Activated T-cell treated with anti-CD3 and anti-CD28 coated beads, Interleukin-2, amount 50 U/mL, for 4 hours (primary cell): ENCODE data around the gene TRAP1. TPM values are rescaled to one million over a fixed set of nuclear protein-coding genes. Genes with fewer than 3 reads are reported as not detected.

Experiments
- ATAC-seq, 2 donors: fragments of 200-7000 bp; cut with Tn5 transposase; one replicate each; pipeline ENCODE4 v1.10.0; 2021
- DNase-seq: peaks from one replicate; pipeline ENCODE4 v3.0.0-alpha.2; 2020
- H3K27me3 Mint-ChIP-seq: one replicate; pipeline ENCODE4 v1.8.0; 2021; ENCODE audit warnings: low read depth, mixed read lengths
- H3K36me3 Mint-ChIP-seq: one replicate; pipeline ENCODE4 v1.8.0; 2022; ENCODE audit warnings: mixed read lengths; ENCODE audit not compliant: insufficient read depth
- H3K4me1 Mint-ChIP-seq: one replicate; pipeline ENCODE4 v1.8.0; 2021; ENCODE audit warnings: low read depth, mixed read lengths
- H3K4me3 Mint-ChIP-seq: one replicate; pipeline ENCODE4 v1.8.0; 2021; ENCODE audit warnings: mild to moderate bottlenecking, moderate library complexity, mixed read lengths
- H3K9me3 Mint-ChIP-seq: one replicate; pipeline ENCODE4 v1.8.0; 2021; ENCODE audit warnings: mixed read lengths
- total RNA-seq, 3 donors: library from RNA; stranded (reverse); gene quantifications; one replicate each; pipeline ENCODE4 v1.2.1, GENCODE V29; 2021

Gene TRAP1
- total RNA-seq, 3 donors from 2014 or later, result 429 to 526 (median 435) TPM

DNA sequence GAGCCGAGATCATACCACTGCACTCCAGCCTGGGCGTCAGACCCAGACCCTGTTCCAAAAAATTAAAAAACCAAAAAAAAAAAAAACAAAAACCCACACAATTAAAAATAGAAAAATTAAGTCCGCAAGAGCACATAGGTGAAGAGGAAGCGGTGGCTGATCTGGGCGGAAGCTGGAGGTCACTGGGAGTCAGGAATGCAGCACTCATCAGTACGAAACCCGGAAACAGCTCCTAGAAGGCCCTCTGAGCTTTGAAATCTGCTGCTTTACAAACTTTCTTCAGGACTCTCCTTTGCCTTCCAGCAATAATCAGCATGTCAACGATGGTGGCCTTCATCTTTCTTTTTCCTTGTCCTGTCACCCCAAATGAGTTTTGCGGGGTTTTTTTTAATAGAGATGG, 29.5 kb downstream of the TRAP1 start:
- no peaks in the 10 kb centered on the region for H3K9me3 Mint-ChIP-seq
- H3K36me3 Mint-ChIP-seq, result peaks cover 30% of the 10 kb centered on the region
- H3K27me3 Mint-ChIP-seq, result no peaks in the 10 kb centered on the region
- no peak overlapping the region for H3K4me3 Mint-ChIP-seq
- DNase-seq (no peak), ATAC-seq (no peak)
- peaks cover 6% of the 10 kb centered on the region for H3K4me1 Mint-ChIP-seq

DNA sequence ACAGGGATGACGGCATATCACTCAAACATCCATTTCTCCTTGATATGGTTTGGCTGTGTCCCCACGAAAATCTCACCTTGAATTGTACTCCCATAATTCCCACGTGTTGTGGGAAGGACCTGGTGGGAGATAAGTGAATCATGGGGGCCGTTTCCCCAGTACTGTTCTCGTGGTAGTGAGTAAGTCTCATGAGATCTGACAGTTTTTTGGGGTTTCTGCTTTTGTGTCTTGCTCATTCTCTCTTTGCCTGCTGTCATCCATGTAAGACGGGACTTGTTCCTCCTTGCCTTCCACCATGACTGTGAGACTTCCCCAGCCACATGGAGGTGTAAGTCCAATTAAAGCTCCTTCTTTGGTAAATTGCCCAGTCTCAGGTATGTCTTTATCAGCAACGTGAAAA, 30.3 kb downstream of the TRAP1 start:
- H3K36me3 Mint-ChIP-seq, result peaks cover 31% of the 10 kb centered on the region
- peaks cover 6% of the 10 kb centered on the region for H3K4me1 Mint-ChIP-seq
- DNase-seq (no peak), ATAC-seq (no peak)
- H3K27me3 Mint-ChIP-seq, result no peaks in the 10 kb centered on the region
- no peak overlapping the region for H3K4me3 Mint-ChIP-seq
- H3K9me3 Mint-ChIP-seq, result no peaks in the 10 kb centered on the region

DNA sequence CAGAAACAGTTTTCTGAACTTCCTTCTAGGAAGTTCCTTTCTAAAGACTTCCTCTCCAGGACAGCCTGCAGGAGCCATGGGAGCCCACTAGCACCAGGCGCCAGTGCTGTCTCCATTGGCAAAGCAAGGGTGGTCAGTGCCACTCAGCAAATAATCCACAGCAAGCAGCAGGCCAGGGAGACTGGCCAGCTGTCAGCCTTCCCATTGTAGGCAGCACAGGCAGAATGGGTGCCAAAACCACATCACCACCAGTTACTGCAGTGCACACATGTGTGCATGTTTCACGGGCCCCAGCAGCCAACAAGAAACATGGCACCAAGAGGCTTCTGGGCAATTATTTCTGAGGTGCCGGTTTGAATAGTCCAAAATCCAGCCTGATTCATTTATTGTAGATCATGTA, 36.1 kb downstream of the TRAP1 start:
- Mint-ChIP-seq H3K4me3 (no peak overlapping the region), H3K27me3 (no peaks in the 10 kb centered on the region), H3K9me3 (no peaks in the 10 kb centered on the region), H3K36me3 (peaks cover 42% of the 10 kb centered on the region), H3K4me1 (no peaks in the 10 kb centered on the region)
- ATAC-seq (no peak), DNase-seq (no peak)

- H3K4me3 Mint-ChIP-seq, result no peak overlapping the region
- no peaks in the 10 kb centered on the region for H3K9me3 Mint-ChIP-seq
- no peak for DNase-seq
- no peaks in the 10 kb centered on the region for H3K27me3 Mint-ChIP-seq
- no peaks in the 10 kb centered on the region for H3K4me1 Mint-ChIP-seq
- peaks cover 45% of the 10 kb centered on the region for H3K36me3 Mint-ChIP-seq
- ATAC-seq, result no peak
These were observed 39.3 kb downstream of the TRAP1 start for GRCh38 chr16:3677994-3678393.

DNA sequence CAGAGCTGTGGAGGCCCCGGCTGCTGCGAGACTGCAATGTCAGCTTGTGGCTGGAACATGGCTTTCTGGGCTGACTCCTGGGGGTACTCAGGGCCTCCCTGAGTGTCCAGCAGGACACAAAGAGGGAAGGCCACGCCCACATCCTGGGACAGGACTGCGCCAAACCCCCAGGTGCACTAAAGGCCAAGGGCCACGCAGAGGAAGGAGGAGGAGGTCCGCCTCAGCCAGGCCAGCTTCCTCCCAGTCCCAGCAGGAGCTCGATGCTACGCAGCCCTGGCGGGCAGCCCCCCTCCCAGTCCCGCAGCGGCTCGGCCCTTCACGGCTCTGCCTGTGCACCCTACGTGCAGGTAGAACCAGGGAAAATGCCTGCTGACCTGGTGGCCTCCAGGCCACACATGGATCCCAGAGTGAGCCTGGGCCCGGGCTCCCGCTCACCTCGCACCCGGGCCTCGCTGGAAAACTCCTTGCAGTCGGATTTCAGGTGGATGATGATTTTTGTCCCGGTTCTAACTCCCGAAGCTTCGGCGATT, 41.7 kb downstream of the TRAP1 start:
- ATAC-seq (no peak), DNase-seq (no peak)
- Mint-ChIP-seq H3K36me3 (peaks cover 37% of the 10 kb centered on the region), H3K9me3 (no peaks in the 10 kb centered on the region), H3K4me3 (no peak overlapping the region), H3K4me1 (peaks cover 2% of the 10 kb centered on the region), H3K27me3 (no peaks in the 10 kb centered on the region)

GRCh38 chr16:3674513-3675295, 42.6 kb downstream of the TRAP1 start:
- H3K4me3 Mint-ChIP-seq, result no peak overlapping the region
- peaks cover 2% of the 10 kb centered on the region for H3K4me1 Mint-ChIP-seq
- H3K27me3 Mint-ChIP-seq, result no peaks in the 10 kb centered on the region
- ATAC-seq (no peak), DNase-seq (no peak)
- peaks cover 34% of the 10 kb centered on the region for H3K36me3 Mint-ChIP-seq
- no peaks in the 10 kb centered on the region for H3K9me3 Mint-ChIP-seq

- Mint-ChIP-seq H3K4me3 (no peak overlapping the region), H3K9me3 (no peaks in the 10 kb centered on the region), H3K4me1 (peaks cover 2% of the 10 kb centered on the region), H3K36me3 (peaks cover 32% of the 10 kb centered on the region), H3K27me3 (no peaks in the 10 kb centered on the region)
- ATAC-seq (no peak), DNase-seq (no peak)
These were observed 43.5 kb downstream of the TRAP1 start for GRCh38 chr16:3673676-3674377.

- DNase-seq (no peak), ATAC-seq (no peak)
- Mint-ChIP-seq H3K4me1 (peaks cover 2% of the 10 kb centered on the region), H3K4me3 (no peak overlapping the region), H3K27me3 (no peaks in the 10 kb centered on the region), H3K36me3 (peaks cover 33% of the 10 kb centered on the region), H3K9me3 (no peaks in the 10 kb centered on the region)
These were observed 44.1 kb downstream of the TRAP1 start for GRCh38 chr16:3673201-3673600.

DNA sequence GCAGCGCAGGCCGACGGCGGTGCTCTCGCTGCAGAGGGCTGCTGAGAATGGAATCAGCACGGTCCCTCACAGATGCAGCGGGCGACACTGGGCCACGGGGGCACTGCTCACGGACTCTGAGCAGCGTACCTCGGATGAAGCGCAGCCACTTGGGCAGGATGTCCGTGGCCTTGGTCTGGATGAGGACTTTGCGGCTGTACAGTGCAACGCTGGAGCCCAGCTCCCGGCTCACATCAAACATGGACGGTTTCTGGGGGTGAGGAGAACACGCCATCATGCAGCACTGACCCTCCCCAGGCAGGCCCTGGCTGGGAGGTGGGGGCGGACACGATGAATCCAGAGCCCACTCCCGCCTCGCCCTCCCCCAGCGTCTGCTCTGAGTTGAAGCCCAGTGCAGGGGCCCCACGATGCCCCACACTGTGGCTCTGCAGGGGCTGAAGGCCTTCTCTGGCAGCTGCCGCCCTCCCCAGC, 44.7 kb downstream of the TRAP1 start:
- Mint-ChIP-seq H3K4me1 (peaks cover 2% of the 10 kb centered on the region), H3K4me3 (no peak overlapping the region), H3K36me3 (peaks cover 29% of the 10 kb centered on the region), H3K27me3 (no peaks in the 10 kb centered on the region), H3K9me3 (no peaks in the 10 kb centered on the region)
- ATAC-seq (no peak), DNase-seq (no peak)

DNA sequence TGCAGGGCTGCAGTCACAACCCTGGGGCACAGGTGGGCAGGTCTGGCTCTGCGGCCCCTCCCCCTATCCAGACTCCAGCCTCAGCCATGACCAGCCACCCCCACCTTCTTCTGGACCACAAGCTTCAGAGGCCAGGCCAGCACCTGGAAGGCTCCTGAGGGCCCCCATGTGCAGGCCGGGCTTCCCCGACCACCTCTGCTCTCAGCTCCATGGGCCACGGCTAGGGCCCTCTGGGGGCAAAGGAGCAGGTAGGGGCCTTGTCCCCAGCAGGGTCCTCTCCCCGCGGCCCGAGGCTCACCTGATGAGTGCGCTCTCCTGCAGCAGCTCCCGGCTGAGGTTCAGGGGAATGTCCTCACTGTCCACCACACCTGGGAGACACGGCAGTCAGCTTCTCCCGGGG, 45.9 kb downstream of the TRAP1 start:
- no peak overlapping the region for H3K4me3 Mint-ChIP-seq
- no peaks in the 10 kb centered on the region for H3K9me3 Mint-ChIP-seq
- H3K36me3 Mint-ChIP-seq, result peaks cover 25% of the 10 kb centered on the region
- ATAC-seq (no peak), DNase-seq (no peak)
- H3K27me3 Mint-ChIP-seq, result no peaks in the 10 kb centered on the region
- peaks cover 3% of the 10 kb centered on the region for H3K4me1 Mint-ChIP-seq

DNA sequence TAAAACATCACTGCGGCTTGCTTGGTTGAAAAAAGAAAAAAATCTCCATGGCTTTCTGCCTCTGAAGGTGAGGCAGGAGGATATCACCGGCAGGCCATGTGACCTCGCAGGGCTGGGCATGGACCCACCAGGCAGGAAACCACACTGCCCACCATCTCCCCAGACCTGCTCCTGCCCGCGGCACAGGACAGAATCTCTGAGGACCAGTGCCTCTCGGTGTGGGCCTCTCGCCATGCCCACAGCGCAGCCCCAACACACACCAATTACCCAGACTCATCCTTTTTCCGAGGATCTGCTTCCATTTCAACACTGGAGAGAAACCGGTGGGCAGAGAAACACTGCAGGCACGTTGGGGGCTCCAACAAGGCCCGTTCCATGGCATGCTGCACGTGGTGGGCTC, 46.6 kb downstream of the TRAP1 start:
- Mint-ChIP-seq H3K36me3 (peaks cover 28% of the 10 kb centered on the region), H3K4me1 (peaks cover 10% of the 10 kb centered on the region), H3K27me3 (no peaks in the 10 kb centered on the region), H3K9me3 (no peaks in the 10 kb centered on the region), H3K4me3 (no peak overlapping the region)
- ATAC-seq, result no peak
- no peak for DNase-seq

DNA sequence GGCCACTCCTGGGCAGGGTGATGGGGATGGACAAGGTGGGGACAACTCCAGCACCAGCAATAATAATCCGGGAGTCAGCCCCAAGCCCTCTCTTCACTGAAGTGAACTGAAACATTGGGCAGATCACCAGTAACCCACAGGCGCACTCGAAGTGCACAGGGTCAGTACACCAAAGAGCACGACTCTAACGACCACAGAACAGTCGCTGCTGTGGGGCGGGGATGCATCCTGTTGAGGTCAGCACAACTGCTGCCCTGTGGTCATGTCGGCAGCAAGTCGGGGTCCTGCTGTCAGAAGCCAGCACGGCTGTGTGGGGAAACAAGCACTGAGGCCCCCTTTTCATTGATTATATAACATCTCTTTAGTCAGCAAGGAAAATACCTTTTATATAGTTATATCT, 48.2 kb downstream of the TRAP1 start:
- DNase-seq, result no peak
- peaks cover 15% of the 10 kb centered on the region for H3K4me1 Mint-ChIP-seq
- H3K27me3 Mint-ChIP-seq, result no peaks in the 10 kb centered on the region
- no peak for ATAC-seq
- H3K4me3 Mint-ChIP-seq, result no peak overlapping the region
- H3K9me3 Mint-ChIP-seq, result no peaks in the 10 kb centered on the region
- H3K36me3 Mint-ChIP-seq, result peaks cover 31% of the 10 kb centered on the region

GRCh38 chr16:3668626-3669025, 48.7 kb downstream of the TRAP1 start:
- H3K4me1 Mint-ChIP-seq, result peaks cover 15% of the 10 kb centered on the region
- peaks cover 30% of the 10 kb centered on the region for H3K36me3 Mint-ChIP-seq
- no peak for ATAC-seq
- H3K9me3 Mint-ChIP-seq, result no peaks in the 10 kb centered on the region
- no peak overlapping the region for H3K4me3 Mint-ChIP-seq
- no peak for DNase-seq
- H3K27me3 Mint-ChIP-seq, result no peaks in the 10 kb centered on the region

GRCh38 chr16:3665508-3665907, 51.8 kb downstream of the TRAP1 start:
- Mint-ChIP-seq H3K27me3 (no peaks in the 10 kb centered on the region), H3K9me3 (no peaks in the 10 kb centered on the region), H3K4me1 (peaks cover 14% of the 10 kb centered on the region), H3K4me3 (no peak overlapping the region), H3K36me3 (peaks cover 36% of the 10 kb centered on the region)
- DNase-seq, result peak; percentile 20
- peak; percentile 50 to 68 for ATAC-seq
